ENCODE results near the gene IL13.

DNA sequence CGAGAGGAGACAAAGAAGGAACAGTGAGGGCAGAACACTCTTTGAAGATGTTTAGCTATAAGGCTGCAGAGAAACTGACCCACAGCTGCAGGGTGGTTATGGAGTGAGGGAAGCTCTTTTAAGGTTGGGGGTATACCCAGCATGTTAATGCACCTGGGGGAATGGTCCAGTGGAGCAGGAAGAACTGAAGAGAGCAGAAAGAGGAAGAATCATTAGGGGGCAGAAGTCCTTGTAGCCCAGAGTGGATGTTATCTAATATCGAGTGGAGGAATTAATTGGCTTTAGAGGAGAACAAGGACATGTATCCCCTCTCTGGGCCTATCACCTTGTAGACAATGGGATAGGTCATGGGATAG is 23.5 kb downstream of the IL13 start:
- no peak for TF ChIP-seq POLR2A (IDR thresholded peaks at IDR 0.05)
- TF ChIP-seq, protein P1, sequence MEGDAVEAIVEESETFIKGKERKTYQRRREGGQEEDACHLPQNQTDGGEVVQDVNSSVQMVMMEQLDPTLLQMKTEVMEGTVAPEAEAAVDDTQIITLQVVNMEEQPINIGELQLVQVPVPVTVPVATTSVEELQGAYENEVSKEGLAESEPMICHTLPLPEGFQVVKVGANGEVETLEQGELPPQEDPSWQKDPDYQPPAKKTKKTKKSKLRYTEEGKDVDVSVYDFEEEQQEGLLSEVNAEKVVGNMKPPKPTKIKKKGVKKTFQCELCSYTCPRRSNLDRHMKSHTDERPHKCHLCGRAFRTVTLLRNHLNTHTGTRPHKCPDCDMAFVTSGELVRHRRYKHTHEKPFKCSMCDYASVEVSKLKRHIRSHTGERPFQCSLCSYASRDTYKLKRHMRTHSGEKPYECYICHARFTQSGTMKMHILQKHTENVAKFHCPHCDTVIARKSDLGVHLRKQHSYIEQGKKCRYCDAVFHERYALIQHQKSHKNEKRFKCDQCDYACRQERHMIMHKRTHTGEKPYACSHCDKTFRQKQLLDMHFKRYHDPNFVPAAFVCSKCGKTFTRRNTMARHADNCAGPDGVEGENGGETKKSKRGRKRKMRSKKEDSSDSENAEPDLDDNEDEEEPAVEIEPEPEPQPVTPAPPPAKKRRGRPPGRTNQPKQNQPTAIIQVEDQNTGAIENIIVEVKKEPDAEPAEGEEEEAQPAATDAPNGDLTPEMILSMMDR (IDR thresholded peaks at IDR 0.05): no peak
